Ectodermal cell (in vitro differentiated cells): Measurements from ENCODE around the gene FAM222B.

ENCODE experiments used
- H3K27ac ChIP-seq: 2 replicates; pipeline ENCODE4 v1.7.0; 2013; ENCODE audit warnings: mild to moderate bottlenecking, low read depth, low read length; ENCODE audit not compliant: insufficient read depth, poor library complexity, severe bottlenecking
- H3K27me3 ChIP-seq: 2 replicates; pipeline ENCODE4 v1.7.0; 2013; ENCODE audit warnings: mild to moderate bottlenecking, low read length; ENCODE audit not compliant: insufficient read depth, control insufficient read depth, poor library complexity, severe bottlenecking
- H3K36me3 ChIP-seq: one replicate; pipeline ENCODE4 v1.7.0; 2013; ENCODE audit warnings: low read length; ENCODE audit not compliant: control insufficient read depth, insufficient read depth
- H3K4me1 ChIP-seq: one replicate; pipeline ENCODE4 v1.7.0; 2013; ENCODE audit warnings: low read length; ENCODE audit not compliant: control insufficient read depth, insufficient read depth
- H3K4me3 ChIP-seq: 2 replicates; pipeline ENCODE4 v1.7.0; 2013; ENCODE audit warnings: low read depth, low read length, control low read depth; ENCODE audit not compliant: insufficient read depth
- H3K9me3 ChIP-seq: 2 replicates; pipeline ENCODE4 v1.7.0; 2013; ENCODE audit warnings: mild to moderate bottlenecking, low read length, moderate library complexity; ENCODE audit not compliant: control insufficient read depth
- WGBS, 2 experiments: methylation state at CpG; one replicate each; pipeline ENCODE4 v1.1.7; 2013; ENCODE audit warnings: missing lambda C conversion rate in 2 of 2; 5-methylcytosine and 5-hydroxymethylcytosine counted together

FAM222B gene

DNA sequence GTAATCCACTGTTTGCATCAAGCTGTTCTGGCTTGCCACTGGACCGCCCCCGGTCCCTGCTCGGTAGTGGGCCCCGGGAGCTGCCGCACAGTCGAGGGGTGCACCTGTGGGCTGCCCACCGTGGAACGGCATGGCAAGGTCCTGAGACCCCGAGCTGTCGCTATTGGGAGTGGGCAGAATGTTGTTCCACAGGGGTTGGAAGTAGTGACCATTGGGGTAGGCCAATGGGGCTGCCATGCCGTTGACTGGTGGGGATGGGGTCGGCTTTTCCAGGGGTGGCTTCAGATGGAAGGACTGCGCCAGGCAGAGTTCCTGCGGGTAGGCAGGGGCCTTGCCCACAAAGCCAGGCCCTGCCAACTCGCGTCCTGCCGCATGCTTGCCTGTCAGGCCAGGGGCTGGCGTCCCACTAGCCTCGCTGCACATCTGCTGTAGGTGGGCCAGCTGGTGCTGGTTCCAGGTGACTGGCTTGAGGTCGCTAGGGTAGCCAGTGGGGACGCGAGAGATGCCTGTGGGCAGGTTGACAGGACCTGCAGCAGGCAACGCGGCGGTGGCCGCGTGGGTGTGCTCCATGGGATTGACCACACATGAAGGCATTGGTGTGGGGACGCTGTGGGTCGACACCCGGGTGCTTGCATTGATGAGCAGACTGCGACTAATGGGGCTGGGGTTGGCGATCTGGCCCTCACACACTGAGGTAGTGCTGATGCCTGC lies 84.0 kb downstream of the FAM222B start:
- no peak overlapping the region for H3K4me3 ChIP-seq
- no peaks in the 10 kb centered on the region for H3K9me3 ChIP-seq
- H3K27ac ChIP-seq: no peak overlapping the region
- H3K4me1 ChIP-seq: no peaks in the 10 kb centered on the region
- no peaks in the 10 kb centered on the region for H3K27me3 ChIP-seq
- WGBS, 2 experiments: 95 to 97% methylated on average over 32 of the region's 32 CpGs
- H3K36me3 ChIP-seq: peaks cover 13% of the 10 kb centered on the region

GRCh38 chr17:28756049-28756804 lies 86.4 kb downstream of the FAM222B start:
- WGBS, 2 experiments: 94 to 95% methylated on average over 5 of the region's 5 CpGs
- no peak overlapping the region for H3K4me3 ChIP-seq
- H3K27me3 ChIP-seq: no peaks in the 10 kb centered on the region
- peaks cover 20% of the 10 kb centered on the region for H3K36me3 ChIP-seq
- H3K4me1 ChIP-seq: no peaks in the 10 kb centered on the region
- no peak overlapping the region for H3K27ac ChIP-seq
- no peaks in the 10 kb centered on the region for H3K9me3 ChIP-seq

DNA sequence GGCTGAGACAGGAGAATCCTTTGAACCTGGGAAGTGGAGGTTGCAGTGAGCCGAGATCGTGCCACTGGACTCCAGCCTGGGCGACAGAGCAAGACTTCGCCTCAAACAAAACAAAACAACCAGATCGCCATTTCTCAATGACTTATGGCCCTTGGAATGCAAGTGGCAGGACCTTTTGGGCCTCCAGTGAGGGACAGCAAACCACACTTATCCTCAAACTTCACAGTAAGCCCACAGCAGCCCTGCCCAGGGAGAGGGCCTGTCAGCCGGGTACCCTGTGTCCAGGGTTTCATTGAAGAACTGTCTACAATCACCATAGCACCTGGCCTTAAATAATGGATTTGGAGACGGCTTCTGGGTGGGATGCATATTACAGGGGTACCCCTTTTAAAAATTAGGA lies 87.1 kb downstream of the FAM222B start:
- peaks cover 26% of the 10 kb centered on the region for H3K36me3 ChIP-seq
- H3K4me3 ChIP-seq: no peak overlapping the region
- no peaks in the 10 kb centered on the region for H3K9me3 ChIP-seq
- no peaks in the 10 kb centered on the region for H3K27me3 ChIP-seq
- 91 to 95% methylated on average over 6 to 7 of the region's 7 CpGs for WGBS, 2 experiments
- H3K4me1 ChIP-seq: no peaks in the 10 kb centered on the region
- H3K27ac ChIP-seq: no peak overlapping the region

DNA sequence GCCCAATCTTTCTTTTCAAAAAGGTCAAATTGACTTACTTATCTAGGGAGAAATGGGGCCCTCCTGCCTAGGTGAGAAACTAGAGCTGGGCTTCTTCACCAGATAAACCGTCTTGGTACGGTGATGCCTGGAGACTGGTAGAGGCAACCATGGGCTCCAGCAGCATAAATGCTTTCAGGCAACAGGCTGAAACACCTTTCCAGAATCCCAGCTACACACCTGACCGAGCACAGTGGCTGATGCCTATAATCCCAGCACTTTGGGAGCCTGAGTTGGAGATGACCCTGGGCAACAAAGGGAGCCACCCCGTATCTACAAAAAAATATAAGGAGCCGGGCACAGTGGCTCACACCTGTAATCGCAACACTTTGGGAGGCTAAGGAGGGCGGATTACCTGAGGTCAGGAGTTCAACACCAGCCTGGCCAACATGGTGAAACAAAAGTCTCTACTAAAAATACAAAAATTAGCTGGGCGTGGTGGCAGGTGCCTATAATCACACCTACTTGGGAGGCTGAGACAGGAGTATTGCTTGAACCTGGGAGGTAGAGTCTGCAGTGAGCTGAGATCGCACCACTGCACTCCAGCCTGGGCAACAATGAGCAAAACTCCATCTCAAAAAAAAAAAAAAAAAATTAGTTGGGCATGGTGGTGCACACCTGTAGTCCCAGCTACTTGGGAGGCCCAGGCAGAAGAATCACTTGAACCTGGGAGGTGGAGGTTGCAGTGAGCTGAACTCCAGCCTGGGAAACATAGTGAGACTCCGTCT lies 90.8 kb downstream of the FAM222B start:
- H3K4me3 ChIP-seq: no peak overlapping the region
- H3K9me3 ChIP-seq: no peaks in the 10 kb centered on the region
- peaks cover 6% of the 10 kb centered on the region for H3K4me1 ChIP-seq
- no peaks in the 10 kb centered on the region for H3K27me3 ChIP-seq
- H3K27ac ChIP-seq: no peak overlapping the region
- 93 to 95% methylated on average over 10 of the region's 10 CpGs for WGBS, 2 experiments
- peaks cover 30% of the 10 kb centered on the region for H3K36me3 ChIP-seq

GRCh38 chr17:28750178-28751047 lies 92.2 kb downstream of the FAM222B start:
- no peaks in the 10 kb centered on the region for H3K27me3 ChIP-seq
- no peak overlapping the region for H3K4me3 ChIP-seq
- 57 to 58% methylated on average over 20 of the region's 20 CpGs for WGBS, 2 experiments
- H3K27ac ChIP-seq: no peak overlapping the region
- H3K4me1 ChIP-seq: peaks cover 19% of the 10 kb centered on the region
- H3K9me3 ChIP-seq: no peaks in the 10 kb centered on the region
- H3K36me3 ChIP-seq: peaks cover 34% of the 10 kb centered on the region

DNA sequence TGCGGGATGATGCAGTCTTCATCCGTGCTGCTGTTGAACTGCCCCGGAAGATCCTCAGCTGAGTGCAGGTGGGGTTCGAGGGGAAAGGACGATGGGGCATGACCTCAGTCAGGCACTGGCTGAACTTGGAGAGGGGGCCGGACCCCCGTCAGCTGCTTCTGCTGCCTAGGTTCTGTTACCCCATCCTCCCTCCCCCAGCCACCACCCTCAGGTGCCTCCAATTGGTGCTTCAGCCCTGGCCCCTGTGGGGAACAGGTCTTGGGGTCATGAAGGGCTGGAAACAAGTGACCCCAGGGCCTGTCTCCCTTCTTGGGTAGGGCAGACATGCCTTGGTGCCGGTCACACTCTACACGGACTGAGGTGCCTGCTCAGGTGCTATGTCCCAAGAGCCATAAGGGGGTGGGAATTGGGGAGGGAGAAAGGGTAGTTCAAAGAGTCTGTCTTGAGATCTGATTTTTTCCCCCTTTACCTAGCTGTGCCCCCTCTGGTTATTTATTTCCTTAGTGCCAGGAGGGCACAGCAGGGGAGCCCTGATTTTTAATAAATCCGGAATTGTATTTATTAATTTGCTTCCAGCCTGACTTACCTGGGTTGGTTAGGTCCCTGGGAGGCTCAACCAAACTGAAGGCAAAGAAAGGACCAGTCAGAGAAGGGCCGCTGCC lies 92.9 kb downstream of the FAM222B start:
- 68 to 73% methylated on average over 11 of the region's 11 CpGs for WGBS, 2 experiments
- Histone ChIP-seq H3K27me3 (no peaks in the 10 kb centered on the region), H3K9me3 (no peaks in the 10 kb centered on the region), H3K4me3 (no peak overlapping the region), H3K27ac (no peak overlapping the region), H3K4me1 (peaks cover 19% of the 10 kb centered on the region), H3K36me3 (peaks cover 34% of the 10 kb centered on the region)

GRCh38 chr17:28748852-28749515 lies 93.6 kb downstream of the FAM222B start:
- Histone ChIP-seq H3K4me1 (peaks cover 19% of the 10 kb centered on the region), H3K9me3 (no peaks in the 10 kb centered on the region), H3K36me3 (peaks cover 34% of the 10 kb centered on the region), H3K27ac (no peak overlapping the region), H3K27me3 (no peaks in the 10 kb centered on the region), H3K4me3 (no peak overlapping the region)
- 95 to 96% methylated on average over 18 of the region's 18 CpGs for WGBS, 2 experiments

- Histone ChIP-seq H3K4me1 (peaks cover 24% of the 10 kb centered on the region), H3K27me3 (no peaks in the 10 kb centered on the region), H3K27ac (no peak overlapping the region), H3K36me3 (peaks cover 34% of the 10 kb centered on the region), H3K9me3 (no peaks in the 10 kb centered on the region), H3K4me3 (no peak overlapping the region)
- 92 to 94% methylated on average over 18 of the region's 18 CpGs for WGBS, 2 experiments
These were observed 94.5 kb downstream of the FAM222B start for GRCh38 chr17:28747801-28748750.
